Heart left ventricle (tissue), 13 donors: ENCODE results near the gene MAMDC2.

Experiments
- CTCF ChIP-seq, 12 donors: fragments of 200-600 bp; sonication (generic) in 4 of 12; IDR thresholded peaks; one replicate each; pipeline versions ENCODE4 v1.5.0 to v1.8.0; 2018 to 2022; ENCODE audit warnings: antibody characterized with exemption in 12 of 12, mild to moderate bottlenecking in 5 of 12
- POLR2A ChIP-seq, 2 donors: fragments of 450-650 bp; IDR thresholded peaks; one replicate each; pipeline ENCODE4 v1.6.1; 2017; ENCODE audit warnings: antibody characterized with exemption in 2 of 2, mild to moderate bottlenecking in 2 of 2, moderate library complexity in 2 of 2
- donor health status: ischemic (EF 13 %, LVEDD 7.1; RV severe dilation, severe dysfunction).
- donor health status: DM: no; HTN: yes; CAD: no.
- donor health status: DM: no; HTN: no; CAD: no.
- donor health status: ischemic (EF 25% LVEDD 6.9; RV normal size, moderate dysfunction).
- donor health status: ischemic (EF 25% LVEDD 5.7; RV mildly dilated, moderate dysfunction).
- donor health status: ischemic (EF 35%, LVEDD 5.7; RV mildly dilated, moderate dysfunction).
- donor health status: nonischemic (EF 11% LVEDD 7.7; RV severe dilation, severe dysfunction).
- donor health status: DM: yes; HTN: yes; CAD: no.
- donor health status: PGD.
- donor health status: ischemic (EF 29% LVEDD 5.4; RV normal size, mild dysfunction).
- donor health status: nonischemic (EF 23%, LVEDD 6.1; RV moderate dilation, normal function).

GRCh38 chr9:70020217-70020616 lies 23.4 kb upstream of the MAMDC2 start:
- no peak for TF ChIP-seq CTCF (IDR thresholded peaks at IDR 0.05)
- no peak for TF ChIP-seq POLR2A (IDR thresholded peaks at IDR 0.05)
